ENCODE results near the gene LPP.

Gene LPP

DNA sequence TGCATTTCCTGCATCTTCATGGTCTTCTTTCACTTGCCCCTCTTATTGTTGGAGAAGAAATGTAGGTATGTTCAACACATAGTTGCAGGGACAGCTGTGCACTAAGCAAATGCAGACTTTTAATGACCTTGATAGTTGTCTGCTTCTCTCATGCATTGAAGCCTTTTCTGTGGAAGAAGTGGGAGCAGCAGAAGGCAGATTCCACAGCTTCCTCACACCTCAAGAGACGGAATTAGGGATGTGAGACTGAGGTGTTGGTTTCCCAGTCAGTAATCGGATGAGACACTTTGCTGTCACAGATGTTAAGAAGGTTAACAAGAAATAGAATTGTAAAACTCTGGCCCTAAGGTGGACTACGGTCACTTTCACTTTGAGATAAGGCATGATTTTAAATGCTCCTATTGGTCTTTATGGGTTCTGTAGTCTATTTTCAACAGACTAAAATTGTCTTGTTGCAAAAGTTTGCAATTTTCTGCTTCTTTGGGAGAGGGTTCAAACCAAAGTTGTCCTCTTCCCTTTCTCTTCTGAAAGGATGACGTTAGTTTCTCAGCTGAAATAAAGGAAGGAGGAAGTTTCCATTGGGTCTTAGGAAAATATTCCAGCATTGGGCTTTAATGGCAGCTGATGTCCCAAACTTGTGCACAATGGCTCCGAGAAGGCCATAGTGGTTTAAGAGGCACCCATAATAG lies 117.4 kb downstream of the LPP start:
- no peak for DNase-seq (ENCODE audit: extremely low spot score)
- TF ChIP-seq, protein P1, sequence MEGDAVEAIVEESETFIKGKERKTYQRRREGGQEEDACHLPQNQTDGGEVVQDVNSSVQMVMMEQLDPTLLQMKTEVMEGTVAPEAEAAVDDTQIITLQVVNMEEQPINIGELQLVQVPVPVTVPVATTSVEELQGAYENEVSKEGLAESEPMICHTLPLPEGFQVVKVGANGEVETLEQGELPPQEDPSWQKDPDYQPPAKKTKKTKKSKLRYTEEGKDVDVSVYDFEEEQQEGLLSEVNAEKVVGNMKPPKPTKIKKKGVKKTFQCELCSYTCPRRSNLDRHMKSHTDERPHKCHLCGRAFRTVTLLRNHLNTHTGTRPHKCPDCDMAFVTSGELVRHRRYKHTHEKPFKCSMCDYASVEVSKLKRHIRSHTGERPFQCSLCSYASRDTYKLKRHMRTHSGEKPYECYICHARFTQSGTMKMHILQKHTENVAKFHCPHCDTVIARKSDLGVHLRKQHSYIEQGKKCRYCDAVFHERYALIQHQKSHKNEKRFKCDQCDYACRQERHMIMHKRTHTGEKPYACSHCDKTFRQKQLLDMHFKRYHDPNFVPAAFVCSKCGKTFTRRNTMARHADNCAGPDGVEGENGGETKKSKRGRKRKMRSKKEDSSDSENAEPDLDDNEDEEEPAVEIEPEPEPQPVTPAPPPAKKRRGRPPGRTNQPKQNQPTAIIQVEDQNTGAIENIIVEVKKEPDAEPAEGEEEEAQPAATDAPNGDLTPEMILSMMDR (IDR thresholded peaks at IDR 0.05; ENCODE audit: control extremely low read depth, extremely low read depth, low read depth, missing control alignments), result no peak
- ChIA-PET POLR2A (no interaction called here), CTCF (interaction anchor here (1.3 to 1.6 kb wide), 2 partner anchors 10 to 22 kb away, joined by 3 to 4 read pairs; no protein-coding TSS in a partner anchor)

DNA sequence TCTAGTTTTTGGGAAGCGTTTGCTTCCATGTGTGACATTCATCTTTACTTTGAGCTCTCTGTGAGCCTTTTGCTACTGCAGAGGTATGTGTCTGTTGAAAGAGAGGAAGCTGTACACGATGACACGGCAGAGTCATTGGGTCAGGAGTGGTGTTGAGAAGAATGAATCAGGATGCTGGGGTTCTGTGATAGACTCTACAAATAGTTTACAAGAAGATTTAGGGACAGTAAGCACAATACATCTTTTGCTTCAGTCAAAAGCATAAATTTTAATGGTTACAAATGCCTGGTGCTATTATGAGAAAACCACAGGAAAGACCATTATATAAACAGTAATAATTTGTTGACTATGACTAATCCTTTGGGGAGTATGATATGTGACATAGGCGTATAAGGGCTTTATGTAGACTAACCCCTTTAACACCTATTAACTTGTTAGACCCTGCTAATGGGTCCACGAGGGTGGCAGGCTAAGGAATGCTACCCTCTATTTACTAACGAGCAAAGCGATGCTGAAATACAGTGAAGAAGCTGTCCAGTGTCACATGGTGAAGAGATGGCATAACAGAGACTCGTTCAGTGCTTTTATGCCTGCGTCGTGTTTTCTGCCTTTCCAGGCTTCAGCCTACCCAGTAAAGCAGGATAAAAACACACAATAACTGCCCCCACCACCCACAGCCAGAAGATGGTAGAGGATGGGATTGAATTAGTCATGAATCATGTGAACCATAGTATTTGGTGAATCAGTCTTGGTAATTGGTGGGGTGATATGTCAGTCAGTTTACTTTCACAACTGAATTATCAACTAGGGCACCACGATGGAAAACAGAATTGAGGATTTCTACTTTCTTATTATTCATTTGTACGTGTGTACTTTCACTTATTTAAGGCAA lies 118.8 kb downstream of the LPP start:
- no peak for DNase-seq (ENCODE audit: extremely low spot score)
- ChIA-PET POLR2A (no interaction called here), CTCF (interaction anchor here (1.3 kb wide), 1 partner anchor 23 kb away, joined by 3 read pairs; no protein-coding TSS in a partner anchor)
- TF ChIP-seq, protein P1 (IDR thresholded peaks at IDR 0.05; ENCODE audit: control extremely low read depth, extremely low read depth, low read depth, missing control alignments), result no peak

DNA sequence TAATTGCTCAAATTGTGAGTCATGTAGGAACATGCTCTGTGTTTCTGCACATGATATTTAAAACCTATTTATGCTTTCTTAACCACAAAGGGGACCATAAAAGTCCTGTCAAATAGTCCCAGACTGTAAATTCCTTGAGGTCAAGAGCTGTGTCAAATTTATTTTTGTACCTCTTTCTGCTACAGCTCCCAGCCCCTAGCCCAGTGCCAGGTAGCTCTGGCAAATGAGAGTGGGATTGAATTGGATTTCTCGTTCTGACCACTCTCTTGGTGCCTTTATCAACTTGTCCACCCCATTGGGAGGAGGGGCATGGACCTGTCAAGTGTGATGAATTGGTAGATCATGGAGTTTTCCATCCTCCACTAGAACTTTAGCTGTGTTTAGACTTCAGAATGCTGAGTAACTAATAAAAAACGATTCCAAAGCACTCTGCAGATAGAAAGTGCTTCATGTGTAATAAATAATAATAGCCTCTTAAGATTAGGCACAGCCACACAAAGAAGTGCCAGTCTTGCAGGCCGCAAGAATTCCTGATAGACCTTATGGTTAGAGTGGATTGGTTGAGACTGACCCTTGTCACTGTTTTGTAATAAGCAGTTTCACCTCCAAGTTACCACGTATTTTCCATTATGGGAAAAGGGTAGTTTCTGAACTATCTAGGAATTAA lies 120.4 kb downstream of the LPP start:
- TF ChIP-seq, protein P1 (IDR thresholded peaks at IDR 0.05; ENCODE audit: control extremely low read depth, extremely low read depth, low read depth, missing control alignments), result no peak
- POLR2A ChIA-PET, result no interaction called here
- CTCF ChIA-PET, result interaction anchor here (1.0 kb wide), 1 partner anchor 19 kb away, joined by 3 read pairs; no protein-coding TSS in a partner anchor
- no peak for DNase-seq (ENCODE audit: extremely low spot score)

DNA sequence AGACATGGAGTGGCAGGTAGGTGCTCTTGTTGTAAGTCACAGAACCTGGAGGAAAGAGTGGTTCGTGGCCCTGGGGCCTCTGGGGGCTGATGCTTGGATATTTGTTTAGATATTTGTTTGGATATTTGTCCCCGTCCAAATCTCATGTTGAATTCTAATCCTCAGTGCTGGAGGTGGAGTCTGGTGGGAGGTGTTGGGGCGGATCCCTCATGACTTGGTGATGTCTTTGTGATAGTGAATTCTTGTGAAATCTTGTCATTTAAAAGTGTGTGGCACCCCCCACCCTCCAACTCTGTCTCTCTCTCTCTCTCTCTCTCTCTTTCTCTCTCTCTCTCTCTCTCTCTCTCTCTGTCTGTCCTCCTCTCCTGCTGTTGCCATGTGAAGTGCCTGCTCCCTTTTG lies 122.4 kb downstream of the LPP start:
- ChIA-PET CTCF (no interaction called here), POLR2A (no interaction called here)
- no peak for DNase-seq (ENCODE audit: extremely low spot score)
- TF ChIP-seq, protein P1 (IDR thresholded peaks at IDR 0.05; ENCODE audit: control extremely low read depth, extremely low read depth, low read depth, missing control alignments), result no peak

DNA sequence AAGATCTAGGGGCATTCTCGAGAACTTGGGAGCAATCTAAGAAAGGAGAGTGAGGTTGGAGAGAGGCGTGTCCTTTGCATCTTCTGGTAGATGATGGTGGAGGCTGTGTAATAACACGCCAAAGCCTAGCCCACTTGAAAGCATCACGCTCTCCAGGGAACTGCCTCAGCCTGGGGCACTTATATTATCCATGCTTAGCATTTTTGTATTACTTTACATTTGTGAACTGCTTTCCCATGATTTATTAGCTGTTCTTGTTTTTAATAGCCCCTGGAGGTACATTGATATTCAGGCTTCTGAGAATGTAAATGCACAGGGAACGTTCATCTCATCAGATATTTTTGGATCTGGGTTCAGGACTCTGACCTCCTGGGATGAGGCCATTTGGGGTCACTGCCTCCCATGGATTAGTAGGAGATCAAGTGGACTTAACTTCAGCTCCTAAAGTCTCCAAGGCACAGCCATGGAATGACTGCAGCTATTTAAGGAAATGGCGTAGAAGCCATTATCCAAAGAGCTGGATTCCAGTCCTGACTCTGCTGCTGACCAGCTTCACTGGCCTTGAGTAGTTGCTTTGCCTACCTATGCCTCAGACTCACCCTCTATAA lies 124.9 kb downstream of the LPP start:
- CTCF ChIA-PET, result interaction anchor here (1.5 to 2.3 kb wide), 2 partner anchors 11 to 539 kb away, joined by 5 to 6 read pairs; no protein-coding TSS in a partner anchor
- POLR2A ChIA-PET, result no interaction called here
- no peak for DNase-seq (ENCODE audit: extremely low spot score)
- TF ChIP-seq, protein P1 (IDR thresholded peaks at IDR 0.05; ENCODE audit: control extremely low read depth, extremely low read depth, low read depth, missing control alignments), result no peak
